Measurements from ENCODE around the gene HSPA1L. TPM values are rescaled to one million over a fixed set of nuclear protein-coding genes. Genes with fewer than 3 reads are reported as not detected.
"Not testable (repeated sequence)": the region's sequence is repeated elsewhere in the genome, so short reads cannot be mapped to it uniquely, and the experiment has no call there.

The HSPA1L gene
- total RNA-seq, 3 donors from 2014 or later (not counting 1 experiment from before 2014, with no cell fraction given): 2.0 to 4.5 (median 3.6) TPM

DNA sequence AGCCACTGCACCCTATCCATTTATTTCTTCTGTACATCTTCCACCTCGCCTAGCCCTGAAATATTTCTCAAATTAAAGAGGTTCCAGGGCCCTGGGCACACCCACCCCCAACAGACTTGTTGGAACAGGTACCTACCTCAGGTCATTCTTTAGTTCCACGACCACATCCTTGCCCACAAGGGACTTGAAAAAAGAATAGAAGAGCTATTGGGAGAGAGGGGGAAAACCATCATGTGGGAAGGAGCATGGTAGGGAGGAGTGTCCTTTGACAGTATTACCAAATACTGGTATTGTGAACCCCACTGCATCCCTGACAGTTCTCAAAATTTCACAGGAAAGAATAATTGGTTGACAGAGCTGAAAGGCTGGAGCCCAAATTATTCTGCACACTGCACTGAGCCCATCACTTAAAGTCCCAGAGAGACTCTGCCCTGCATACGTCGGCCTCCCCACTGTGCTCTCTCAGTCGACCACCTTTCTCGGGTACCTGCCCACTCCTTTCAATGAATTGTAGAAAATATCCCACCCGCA lies 9.1 kb downstream of the HSPA1L start:
- intact Hi-C loops (cut with micrococcal nuclease): loop anchor here (1.0 kb wide), 1 partner anchor 11 kb away; the partner anchor contains the start of gene VARS1
- Mint-ChIP-seq H3K27me3 (ENCODE audit: low read depth in 2 of 2) (no peaks in the 10 kb centered on the region), H3K36me3 (no peaks in the 10 kb centered on the region), H3K4me3 (peak overlapping the region; percentile 88), H3K4me1 (peaks cover 15% of the 10 kb centered on the region in 2 donors), H3K27ac (peak overlapping the region; percentile 91 to 92), H3K9me3 (no peaks in the 10 kb centered on the region)
- H3K27me3 ChIP-seq (ENCODE audit: control insufficient read depth, insufficient read depth, low read length): no peaks in the 10 kb centered on the region
- H3K27ac ChIP-seq (ENCODE audit: low read length): peak overlapping the region; percentile 80
- peaks cover 5% of the 10 kb centered on the region for H3K36me3 ChIP-seq (ENCODE audit: control insufficient read depth, insufficient read depth, low read length)
- peaks cover 18% of the 10 kb centered on the region for H3K4me1 ChIP-seq (ENCODE audit: control insufficient read depth, insufficient read depth, low read length)
- DNase-seq (peak in 1 of 2 donors; percentile 24), ATAC-seq (peak in 2 of 3 donors; percentile 5 to 6)
- no peaks in the 10 kb centered on the region for H3K9me3 ChIP-seq (ENCODE audit: control insufficient read depth, insufficient read depth, low read length)
- H3K4me3 ChIP-seq (ENCODE audit: low read length): peak overlapping the region; percentile 77
- TF ChIP-seq, protein P1, sequence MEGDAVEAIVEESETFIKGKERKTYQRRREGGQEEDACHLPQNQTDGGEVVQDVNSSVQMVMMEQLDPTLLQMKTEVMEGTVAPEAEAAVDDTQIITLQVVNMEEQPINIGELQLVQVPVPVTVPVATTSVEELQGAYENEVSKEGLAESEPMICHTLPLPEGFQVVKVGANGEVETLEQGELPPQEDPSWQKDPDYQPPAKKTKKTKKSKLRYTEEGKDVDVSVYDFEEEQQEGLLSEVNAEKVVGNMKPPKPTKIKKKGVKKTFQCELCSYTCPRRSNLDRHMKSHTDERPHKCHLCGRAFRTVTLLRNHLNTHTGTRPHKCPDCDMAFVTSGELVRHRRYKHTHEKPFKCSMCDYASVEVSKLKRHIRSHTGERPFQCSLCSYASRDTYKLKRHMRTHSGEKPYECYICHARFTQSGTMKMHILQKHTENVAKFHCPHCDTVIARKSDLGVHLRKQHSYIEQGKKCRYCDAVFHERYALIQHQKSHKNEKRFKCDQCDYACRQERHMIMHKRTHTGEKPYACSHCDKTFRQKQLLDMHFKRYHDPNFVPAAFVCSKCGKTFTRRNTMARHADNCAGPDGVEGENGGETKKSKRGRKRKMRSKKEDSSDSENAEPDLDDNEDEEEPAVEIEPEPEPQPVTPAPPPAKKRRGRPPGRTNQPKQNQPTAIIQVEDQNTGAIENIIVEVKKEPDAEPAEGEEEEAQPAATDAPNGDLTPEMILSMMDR (IDR thresholded peaks at IDR 0.05): no peak
- WGBS (ENCODE audit: insufficient coverage): 15% methylated on average over 6 of the region's 7 CpGs

DNA sequence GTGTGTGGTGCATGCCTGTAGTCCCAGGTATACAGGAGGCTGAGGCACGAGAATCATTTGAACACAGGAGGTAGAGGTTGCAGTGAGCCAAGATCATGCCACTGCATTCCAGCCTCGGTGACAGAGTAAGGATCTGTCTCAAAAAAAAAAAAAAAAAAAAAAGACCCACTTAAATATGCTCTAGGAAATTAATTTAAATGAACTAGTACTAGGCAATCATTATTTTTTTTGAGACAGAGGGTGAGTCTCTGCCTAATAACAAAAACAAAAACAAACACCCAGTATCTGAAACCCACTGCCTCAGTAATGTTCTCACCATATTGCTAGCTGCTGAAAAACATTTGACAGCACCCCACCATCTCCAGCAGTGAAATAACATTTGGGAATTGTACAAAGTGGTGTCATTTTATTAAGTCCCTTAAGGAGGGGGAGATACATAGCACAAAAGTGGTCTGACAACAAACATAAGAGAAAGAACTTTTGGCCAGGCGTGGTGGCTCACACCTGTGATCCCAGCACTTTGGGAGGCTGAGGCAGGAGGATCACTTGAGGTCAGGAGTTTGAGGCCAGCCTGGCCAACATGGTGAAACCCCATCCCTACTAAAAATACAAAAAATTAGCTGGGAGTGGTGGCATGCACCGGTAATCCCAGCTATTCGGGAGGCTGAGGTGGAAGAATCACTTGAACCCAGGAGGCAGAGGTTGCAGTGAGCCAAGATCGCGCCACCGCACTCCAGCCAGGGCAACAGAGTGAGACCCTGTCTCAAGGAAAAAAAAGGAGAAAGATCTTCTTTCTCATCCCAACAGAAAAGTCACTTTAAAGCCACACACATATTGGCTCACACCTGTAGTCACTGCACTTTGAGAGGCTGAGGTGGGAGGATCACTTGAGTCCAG lies 13.8 kb downstream of the HSPA1L start:
- H3K4me1 ChIP-seq (ENCODE audit: control insufficient read depth, insufficient read depth, low read length): peaks cover 27% of the 10 kb centered on the region
- H3K27ac Mint-ChIP-seq; H3K36me3 Mint-ChIP-seq; H3K27me3 ChIP-seq (ENCODE audit: control insufficient read depth, insufficient read depth, low read length); intact Hi-C loops (cut with micrococcal nuclease); DNase-seq; ATAC-seq; H3K4me3 Mint-ChIP-seq; H3K9me3 ChIP-seq (ENCODE audit: control insufficient read depth, insufficient read depth, low read length); H3K9me3 Mint-ChIP-seq; H3K4me3 ChIP-seq (ENCODE audit: low read length); H3K27me3 Mint-ChIP-seq (ENCODE audit: low read depth in 2 of 2); H3K36me3 ChIP-seq (ENCODE audit: control insufficient read depth, insufficient read depth, low read length); H3K27ac ChIP-seq (ENCODE audit: low read length): not testable (repeated sequence)
- 97% methylated on average over 6 of the region's 8 CpGs for WGBS (ENCODE audit: insufficient coverage)
- H3K4me1 Mint-ChIP-seq: peaks cover 12 to 18% of the 10 kb centered on the region in 2 donors

DNA sequence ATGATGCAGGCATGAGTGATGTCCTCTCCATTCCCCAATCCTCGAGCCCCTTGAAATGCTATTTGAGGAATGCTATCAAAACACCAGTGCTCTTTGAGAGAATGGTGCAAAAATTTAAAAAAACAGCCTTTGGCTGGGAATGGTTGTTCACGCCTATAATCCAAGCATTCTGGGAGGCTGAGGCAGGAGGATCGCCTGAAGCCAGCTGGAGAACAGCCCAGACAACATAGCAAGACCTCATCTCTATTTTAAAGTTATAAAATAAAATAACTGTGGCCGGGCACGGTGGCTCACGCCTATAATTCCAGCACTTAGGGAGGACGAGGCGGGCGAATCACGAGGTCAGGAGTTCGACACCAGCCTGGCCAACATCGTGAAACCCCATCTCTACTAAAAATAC lies 15.3 kb downstream of the HSPA1L start:
- Histone ChIP-seq H3K36me3 (ENCODE audit: control insufficient read depth, insufficient read depth, low read length) (peaks cover 2% of the 10 kb centered on the region), H3K27ac (ENCODE audit: low read length) (no peak overlapping the region), H3K9me3 (ENCODE audit: control insufficient read depth, insufficient read depth, low read length) (no peaks in the 10 kb centered on the region), H3K4me1 (ENCODE audit: control insufficient read depth, insufficient read depth, low read length) (peaks cover 27% of the 10 kb centered on the region), H3K4me3 (ENCODE audit: low read length) (no peak overlapping the region), H3K27me3 (ENCODE audit: control insufficient read depth, insufficient read depth, low read length) (no peaks in the 10 kb centered on the region)
- Mint-ChIP-seq H3K4me3 (no peak overlapping the region), H3K4me1 (peaks cover 13 to 18% of the 10 kb centered on the region in 2 donors), H3K27me3 (ENCODE audit: low read depth in 2 of 2) (no peaks in the 10 kb centered on the region), H3K9me3 (no peaks in the 10 kb centered on the region), H3K36me3 (no peaks in the 10 kb centered on the region), H3K27ac (no peak overlapping the region)
- TF ChIP-seq, protein P1 (IDR thresholded peaks at IDR 0.05): no peak
- 96% methylated on average over 11 of the region's 12 CpGs for WGBS (ENCODE audit: insufficient coverage)
- intact Hi-C loops (cut with micrococcal nuclease): loop anchor here (5.0 kb wide), 1 partner anchor 33 kb away; no protein-coding TSS in a partner anchor
- ATAC-seq: no peak
- no peak for DNase-seq

DNA sequence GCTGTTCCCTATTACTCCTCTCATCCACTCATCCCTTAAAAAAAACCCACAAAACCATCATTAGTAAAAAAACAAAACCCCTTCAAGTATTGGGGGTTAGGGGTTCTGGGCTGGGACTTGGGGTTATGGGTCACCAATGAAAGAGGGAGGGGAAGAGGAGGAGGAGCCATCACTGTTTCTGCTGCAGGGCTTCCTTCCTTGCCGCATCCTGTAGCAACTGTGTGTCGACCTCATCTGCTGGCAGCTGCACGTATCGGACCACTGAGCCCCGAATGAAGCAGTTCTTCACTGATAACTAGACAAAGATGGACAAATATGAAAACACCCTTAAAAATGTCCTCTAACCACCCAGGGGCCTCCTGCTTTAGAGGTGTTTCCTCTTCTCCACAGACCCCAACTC lies 17.5 kb downstream of the HSPA1L start:
- Mint-ChIP-seq H3K27ac (peak overlapping the region; percentile 5 to 96), H3K9me3 (no peaks in the 10 kb centered on the region), H3K4me3 (peak overlapping the region; percentile 61), H3K27me3 (ENCODE audit: low read depth in 2 of 2) (no peaks in the 10 kb centered on the region), H3K36me3 (no peaks in the 10 kb centered on the region), H3K4me1 (peaks cover 25 to 30% of the 10 kb centered on the region in 2 donors)
- Histone ChIP-seq H3K4me1 (ENCODE audit: control insufficient read depth, insufficient read depth, low read length) (peaks cover 31% of the 10 kb centered on the region), H3K27me3 (ENCODE audit: control insufficient read depth, insufficient read depth, low read length) (no peaks in the 10 kb centered on the region), H3K4me3 (ENCODE audit: low read length) (no peak overlapping the region), H3K9me3 (ENCODE audit: control insufficient read depth, insufficient read depth, low read length) (no peaks in the 10 kb centered on the region), H3K36me3 (ENCODE audit: control insufficient read depth, insufficient read depth, low read length) (peaks cover 3% of the 10 kb centered on the region), H3K27ac (ENCODE audit: low read length) (peak overlapping the region; percentile 60)
- WGBS (ENCODE audit: insufficient coverage): 9% methylated on average over 5 of the region's 5 CpGs
- TF ChIP-seq, protein P1 (IDR thresholded peaks at IDR 0.05): no peak
- ATAC-seq (no peak), DNase-seq (peak in 1 of 2 donors; percentile 71)
- intact Hi-C loops (cut with micrococcal nuclease): loop anchor here (5.0 kb wide), 1 partner anchor 35 kb away; no protein-coding TSS in a partner anchor

Data from natural killer cell (primary cell).